Naive thymus-derived CD4-positive, alpha-beta T cell (primary cell): ENCODE data around the gene TLE2. TPM values are rescaled to one million over a fixed set of nuclear protein-coding genes. Genes with fewer than 3 reads are reported as not detected.

Source experiments
- ATAC-seq: fragments of 150-1000 bp; cut with Tn5 transposase; 2 replicates; pipeline ENCODE4 v1.10.0; 2021; ENCODE audit warnings: mild to moderate bottlenecking, moderate library complexity
- CTCF ChIA-PET: fragments of 350-600 bp; sonication (Branson Sonifier 250); formaldehyde crosslinking; loops from one replicate; lab custom pipeline; 2021; ENCODE audit warnings: antibody characterized with exemption; lab: Charles Lee
- POLR2A ChIA-PET: fragments of 350-600 bp; sonication (Branson Sonifier 250); formaldehyde crosslinking; loops from one replicate; lab custom pipeline; 2021; ENCODE audit warnings: antibody characterized with exemption, inconsistent platforms; lab: Charles Lee
- DNase-seq, 9 donors: peaks; one replicate each; pipeline versions ENCODE4 v3.0.0 to v3.0.0-alpha.2; 2020 to 2022; ENCODE audit warnings: mixed read lengths in 1 of 9
- H3K27ac ChIP-seq: one replicate; pipeline ENCODE4 v1.7.0; 2013; ENCODE audit warnings: mild to moderate bottlenecking, low read depth, low read length, moderate library complexity
- H3K27me3 ChIP-seq, 2 donors: one replicate each; pipeline ENCODE4 v1.7.0; 2013; ENCODE audit warnings: low read length in 2 of 2, mild to moderate bottlenecking in 2 of 2, moderate library complexity in 2 of 2; ENCODE audit not compliant: control insufficient read depth in 2 of 2, insufficient read depth in 2 of 2
- H3K36me3 ChIP-seq, 3 experiments: 1 replicate in 2 of 3; 2 replicates in 1 of 3; pipeline ENCODE4 v1.7.0; 2013; ENCODE audit warnings: low read length in 3 of 3, mild to moderate bottlenecking in 3 of 3, moderate library complexity in 1 of 3; ENCODE audit not compliant: insufficient read depth in 3 of 3, control insufficient read depth in 2 of 3
- H3K4me1 ChIP-seq, 2 donors: one replicate each; pipeline ENCODE4 v1.7.0; 2013; ENCODE audit warnings: low read length in 2 of 2, mild to moderate bottlenecking in 2 of 2, moderate library complexity in 1 of 2; ENCODE audit not compliant: control insufficient read depth in 2 of 2, insufficient read depth in 2 of 2
- H3K4me3 ChIP-seq: 2 replicates; pipeline ENCODE4 v1.7.0; 2013; ENCODE audit warnings: mild to moderate bottlenecking, low read length
- H3K9me3 ChIP-seq, 3 experiments: 1 replicate in 2 of 3; 2 replicates in 1 of 3; pipeline ENCODE4 v1.7.0; 2013; ENCODE audit warnings: low read length in 3 of 3; ENCODE audit not compliant: control insufficient read depth in 2 of 3
- H3K27ac Mint-ChIP-seq, 9 donors: one replicate each; pipeline ENCODE4 v1.8.0; 2020 to 2022; ENCODE audit warnings: mixed read lengths in 9 of 9, mild to moderate bottlenecking in 8 of 9, moderate library complexity in 5 of 9, inconsistent platforms in 2 of 9
- H3K27me3 Mint-ChIP-seq, 5 donors: one replicate each; pipeline ENCODE4 v1.8.0; 2021 to 2022; ENCODE audit warnings: mixed read lengths in 5 of 5, mild to moderate bottlenecking in 1 of 5
- H3K36me3 Mint-ChIP-seq, 5 donors: one replicate each; pipeline ENCODE4 v1.8.0; 2020 to 2022; ENCODE audit warnings: mixed read lengths in 5 of 5, mild to moderate bottlenecking in 3 of 5, inconsistent platforms in 1 of 5
- H3K4me1 Mint-ChIP-seq, 7 donors: one replicate each; pipeline ENCODE4 v1.8.0; 2020 to 2022; ENCODE audit warnings: mixed read lengths in 7 of 7, mild to moderate bottlenecking in 3 of 7, inconsistent platforms in 1 of 7
- H3K4me3 Mint-ChIP-seq, 10 donors: one replicate each; pipeline ENCODE4 v1.8.0; 2020 to 2022; ENCODE audit warnings: mild to moderate bottlenecking in 10 of 10, mixed read lengths in 10 of 10, moderate library complexity in 6 of 10, inconsistent platforms in 2 of 10
- H3K9me3 Mint-ChIP-seq, 11 donors: one replicate each; pipeline ENCODE4 v1.8.0; 2020 to 2022; ENCODE audit warnings: mixed read lengths in 11 of 11, mild to moderate bottlenecking in 4 of 11, inconsistent platforms in 1 of 11, moderate library complexity in 1 of 11
- intact Hi-C, 2 donors: fragments of 100-400 bp; cut with micrococcal nuclease; formaldehyde crosslinking; loops; one replicate each; pipeline ENCODE4 v1.15.1; 2023
- polyA plus RNA-seq, 2 donors: library from polyadenylated mRNA; unstranded; fragments of 300-500 nt; fragmentation: Illumina TruSeq; gene quantifications; one replicate each; pipeline ENCODE4 v1.2.3, GENCODE V29; 2021
- total RNA-seq, 6 experiments: library from RNA in 5 of 6; stranded (reverse) in 5 of 6; gene quantifications; 1 replicate in 5 of 6; 2 replicates in 1 of 6; pipeline ENCODE4 v1.2.3 and lab custom pipeline; 2021 to 2026

Gene TLE2
- total and polyA plus RNA-seq, 7 experiments from 2014 or later, result 1.1 to 33.6 (median 14.3) TPM

- Mint-ChIP-seq H3K9me3 (peaks cover 0 to 2% (median 0%) of the 10 kb centered on the region in 11 donors), H3K36me3 (peaks cover 0 to 24% (median 9%) of the 10 kb centered on the region in 5 donors), H3K27ac (peak overlapping the region in 1 of 9 donors; percentile 41), H3K4me3 (no peak overlapping the region), H3K27me3 (no peaks in the 10 kb centered on the region), H3K4me1 (no peaks in the 10 kb centered on the region)
- ChIA-PET POLR2A (interaction anchor here (0.6 kb wide), 1 partner anchor 59 kb away, joined by 3 read pairs; no protein-coding TSS in a partner anchor), CTCF (interaction anchor here (0.6 kb wide), 2 partner anchors 124 to 1331 kb away, joined by 3 to 7 read pairs; no protein-coding TSS in a partner anchor)
- DNase-seq, result no peak
- H3K4me1 ChIP-seq, result no peaks in the 10 kb centered on the region
- peaks cover 0 to 34% (median 3%) of the 10 kb centered on the region in 3 experiments for H3K36me3 ChIP-seq
- ATAC-seq, result no peak
- H3K4me3 ChIP-seq, result no peak overlapping the region
- intact Hi-C loops, result no loop called here
- H3K27ac ChIP-seq, result no peak overlapping the region
- no peaks in the 10 kb centered on the region for H3K9me3 ChIP-seq
- H3K27me3 ChIP-seq, result no peaks in the 10 kb centered on the region
These were observed 26.0 kb downstream of the TLE2 start for GRCh38 chr19:3003046-3003445.

GRCh38 chr19:3001235-3001800, 27.8 kb downstream of the TLE2 start:
- H3K4me1 Mint-ChIP-seq, result no peaks in the 10 kb centered on the region
- H3K4me3 ChIP-seq, result no peak overlapping the region
- DNase-seq, result no peak
- POLR2A ChIA-PET, result no interaction called here
- H3K27me3 ChIP-seq, result no peaks in the 10 kb centered on the region
- no peaks in the 10 kb centered on the region for H3K9me3 ChIP-seq
- no peak overlapping the region for H3K4me3 Mint-ChIP-seq
- H3K36me3 Mint-ChIP-seq, result peaks cover 0 to 33% (median 16%) of the 10 kb centered on the region in 5 donors
- no peaks in the 10 kb centered on the region for H3K4me1 ChIP-seq
- no peak overlapping the region for H3K27ac Mint-ChIP-seq
- CTCF ChIA-PET, result interaction anchor here (0.7 kb wide), 1 partner anchor 366 kb away, joined by 3 read pairs; no protein-coding TSS in a partner anchor
- ATAC-seq, result no peak
- H3K9me3 Mint-ChIP-seq, result peaks cover 0 to 7% (median 0%) of the 10 kb centered on the region in 11 donors
- peaks cover 0 to 38% (median 3%) of the 10 kb centered on the region in 3 experiments for H3K36me3 ChIP-seq
- H3K27me3 Mint-ChIP-seq, result no peaks in the 10 kb centered on the region
- no peak overlapping the region for H3K27ac ChIP-seq
- intact Hi-C loops, result no loop called here

GRCh38 chr19:2998642-2999041, 30.4 kb downstream of the TLE2 start:
- no peaks in the 10 kb centered on the region for H3K4me1 Mint-ChIP-seq
- Histone ChIP-seq H3K4me3 (no peak overlapping the region), H3K36me3 (peaks cover 0 to 20% (median 0%) of the 10 kb centered on the region in 3 experiments), H3K27me3 (no peaks in the 10 kb centered on the region), H3K4me1 (no peaks in the 10 kb centered on the region), H3K9me3 (no peaks in the 10 kb centered on the region), H3K27ac (no peak overlapping the region)
- peaks cover 0 to 5% (median 0%) of the 10 kb centered on the region in 11 donors for H3K9me3 Mint-ChIP-seq
- ATAC-seq (no peak), DNase-seq (no peak)
- ChIA-PET POLR2A (no interaction called here), CTCF (interaction anchor here (0.7 kb wide), 1 partner anchor 36 kb away, joined by 3 read pairs; no protein-coding TSS in a partner anchor)
- no peaks in the 10 kb centered on the region for H3K27me3 Mint-ChIP-seq
- peak overlapping the region in 1 of 9 donors; percentile 46 for H3K27ac Mint-ChIP-seq
- intact Hi-C loops, result no loop called here
- no peak overlapping the region for H3K4me3 Mint-ChIP-seq
- H3K36me3 Mint-ChIP-seq, result peaks cover 0 to 24% (median 16%) of the 10 kb centered on the region in 5 donors

GRCh38 chr19:2997720-2998119, 31.4 kb downstream of the TLE2 start:
- intact Hi-C loops, result no loop called here
- CTCF ChIA-PET, result interaction anchor here (0.7 kb wide), 1 partner anchor 11 kb away, joined by 3 read pairs; no protein-coding TSS in a partner anchor
- no peak for ATAC-seq

GRCh38 chr19:2994588-2995131, 34.4 kb downstream of the TLE2 start:
- Mint-ChIP-seq H3K4me3 (no peak overlapping the region), H3K27ac (no peak overlapping the region), H3K36me3 (peaks cover 0 to 19% (median 12%) of the 10 kb centered on the region in 5 donors), H3K9me3 (peaks cover 0 to 5% (median 0%) of the 10 kb centered on the region in 11 donors), H3K4me1 (no peaks in the 10 kb centered on the region), H3K27me3 (no peaks in the 10 kb centered on the region)
- Histone ChIP-seq H3K27ac (no peak overlapping the region), H3K27me3 (no peaks in the 10 kb centered on the region), H3K4me3 (no peak overlapping the region), H3K9me3 (no peaks in the 10 kb centered on the region), H3K4me1 (no peaks in the 10 kb centered on the region), H3K36me3 (peaks cover 0 to 16% (median 0%) of the 10 kb centered on the region in 3 experiments)
- ATAC-seq (no peak), DNase-seq (no peak)
- CTCF ChIA-PET, result no interaction called here
- intact Hi-C loops, result no loop called here
- POLR2A ChIA-PET, result no interaction called here

More at GRCh38 chr19:2997720-2998119, 31.4 kb downstream of the TLE2 start:
- POLR2A ChIA-PET, result no interaction called here
- no peaks in the 10 kb centered on the region for H3K27me3 Mint-ChIP-seq
- H3K27ac Mint-ChIP-seq, result no peak overlapping the region
- peaks cover 0 to 5% (median 0%) of the 10 kb centered on the region in 11 donors for H3K9me3 Mint-ChIP-seq
- DNase-seq, result no peak
- peaks cover 0 to 20% (median 0%) of the 10 kb centered on the region in 3 experiments for H3K36me3 ChIP-seq
- H3K9me3 ChIP-seq, result no peaks in the 10 kb centered on the region
- H3K4me1 ChIP-seq, result no peaks in the 10 kb centered on the region
- no peak overlapping the region for H3K27ac ChIP-seq
- H3K36me3 Mint-ChIP-seq, result peaks cover 0 to 24% (median 16%) of the 10 kb centered on the region in 5 donors
- no peak overlapping the region for H3K4me3 Mint-ChIP-seq
- no peaks in the 10 kb centered on the region for H3K27me3 ChIP-seq
- H3K4me1 Mint-ChIP-seq, result no peaks in the 10 kb centered on the region
- H3K4me3 ChIP-seq, result no peak overlapping the region

- ATAC-seq, result no peak
- no peaks in the 10 kb centered on the region for H3K4me1 ChIP-seq
- intact Hi-C loops, result no loop called here
- Mint-ChIP-seq H3K4me1 (no peaks in the 10 kb centered on the region), H3K9me3 (peaks cover 0 to 5% (median 0%) of the 10 kb centered on the region in 11 donors), H3K27ac (no peak overlapping the region), H3K36me3 (peaks cover 0 to 11% (median 8%) of the 10 kb centered on the region in 5 donors), H3K27me3 (peaks cover 0 to 2% (median 0%) of the 10 kb centered on the region in 5 donors), H3K4me3 (no peak overlapping the region)
- CTCF ChIA-PET, result no interaction called here
- no peaks in the 10 kb centered on the region for H3K27me3 ChIP-seq
- POLR2A ChIA-PET, result no interaction called here
- H3K4me3 ChIP-seq, result no peak overlapping the region
- no peak for DNase-seq
- peaks cover 0 to 9% (median 0%) of the 10 kb centered on the region in 3 experiments for H3K36me3 ChIP-seq
- no peaks in the 10 kb centered on the region for H3K9me3 ChIP-seq
- no peak overlapping the region for H3K27ac ChIP-seq
These were observed 35.5 kb downstream of the TLE2 start for GRCh38 chr19:2993579-2993978.
